ENCODE results near the gene CENPN. TPM values are rescaled to one million over a fixed set of nuclear protein-coding genes. Genes with fewer than 3 reads are reported as not detected.

CENPN gene
- total RNA-seq, 6 experiments from 2014 or later = 6.6 to 11.4 (median 7.9) TPM

- ATAC-seq = no peak
- 94% methylated on average over 2 of the region's 2 CpGs for WGBS (ENCODE audit: insufficient coverage, low coverage, low lambda C conversion rate, missing lambda C conversion rate)
- TF ChIP-seq POLR2A (IDR thresholded peaks at IDR 0.05) (no peak), CTCF (IDR thresholded peaks at IDR 0.05) (no peak)
Observed at GRCh38 chr16:81014672-81015071, 7.7 kb downstream of the CENPN start.

GRCh38 chr16:81018496-81018895 is 11.5 kb downstream of the CENPN start:
- H3K4me3 ChIP-seq = no peak overlapping the region
- 100% methylated on average over 2 of the region's 2 CpGs for WGBS (ENCODE audit: insufficient coverage, low coverage, low lambda C conversion rate, missing lambda C conversion rate)

More at GRCh38 chr16:81014672-81015071, 7.7 kb downstream of the CENPN start:
- no peak for DNase-seq
- Histone ChIP-seq H3K27ac (no peak overlapping the region), H3K36me3 (peaks cover 0 to 47% (median 9%) of the 10 kb centered on the region in 4 donors), H3K9me3 (no peaks in the 10 kb centered on the region), H3K27me3 (no peaks in the 10 kb centered on the region), H3K4me3 (no peak overlapping the region), H3K4me1 (no peaks in the 10 kb centered on the region)
- intact Hi-C loops (cut with DNase I) = no loop called here

GRCh38 chr16:81026429-81026828 is 19.4 kb downstream of the CENPN start:
- WGBS (ENCODE audit: insufficient coverage, low coverage, low lambda C conversion rate, missing lambda C conversion rate) = 88% methylated on average over 4 of the region's 4 CpGs
- DNase-seq = no peak
- Histone ChIP-seq H3K4me1 (no peaks in the 10 kb centered on the region), H3K27ac (no peak overlapping the region), H3K4me3 (no peak overlapping the region), H3K36me3 (peaks cover 0 to 29% (median 2%) of the 10 kb centered on the region in 4 donors), H3K9me3 (no peaks in the 10 kb centered on the region), H3K27me3 (no peaks in the 10 kb centered on the region)
- TF ChIP-seq POLR2A (IDR thresholded peaks at IDR 0.05) (no peak), CTCF (IDR thresholded peaks at IDR 0.05) (no peak)
- intact Hi-C loops (cut with DNase I) = no loop called here
- ATAC-seq = no peak

More at GRCh38 chr16:81018496-81018895, 11.5 kb downstream of the CENPN start:
- TF ChIP-seq CTCF (IDR thresholded peaks at IDR 0.05) = no peak
- TF ChIP-seq POLR2A (IDR thresholded peaks at IDR 0.05) = no peak
- Histone ChIP-seq H3K4me1 (no peaks in the 10 kb centered on the region), H3K9me3 (no peaks in the 10 kb centered on the region), H3K27me3 (no peaks in the 10 kb centered on the region), H3K36me3 (peaks cover 0 to 72% (median 14%) of the 10 kb centered on the region in 4 donors), H3K27ac (no peak overlapping the region)
- ATAC-seq = no peak
- no peak for DNase-seq
- intact Hi-C loops (cut with DNase I) = no loop called here

GRCh38 chr16:81029930-81030604 is 23.1 kb downstream of the CENPN start:
- no peak overlapping the region for H3K4me3 ChIP-seq
- no peak for ATAC-seq
- no peaks in the 10 kb centered on the region for H3K4me1 ChIP-seq
- WGBS (ENCODE audit: insufficient coverage, low coverage, low lambda C conversion rate, missing lambda C conversion rate) = 96% methylated on average over 11 of the region's 11 CpGs
- no peak overlapping the region for H3K27ac ChIP-seq
- DNase-seq = no peak
- no peaks in the 10 kb centered on the region for H3K9me3 ChIP-seq
- H3K27me3 ChIP-seq = no peaks in the 10 kb centered on the region
- H3K36me3 ChIP-seq = peaks cover 0 to 12% (median 2%) of the 10 kb centered on the region in 4 donors
- intact Hi-C loops (cut with DNase I) = loop anchor here in 1 of 2 donors (10.0 kb wide), 1 partner anchor 165 kb away; no protein-coding TSS in a partner anchor
- TF ChIP-seq POLR2A (IDR thresholded peaks at IDR 0.05) (no peak), CTCF (IDR thresholded peaks at IDR 0.05) (no peak)
